ENCODE results near the gene RAB21.

The RAB21 gene

DNA sequence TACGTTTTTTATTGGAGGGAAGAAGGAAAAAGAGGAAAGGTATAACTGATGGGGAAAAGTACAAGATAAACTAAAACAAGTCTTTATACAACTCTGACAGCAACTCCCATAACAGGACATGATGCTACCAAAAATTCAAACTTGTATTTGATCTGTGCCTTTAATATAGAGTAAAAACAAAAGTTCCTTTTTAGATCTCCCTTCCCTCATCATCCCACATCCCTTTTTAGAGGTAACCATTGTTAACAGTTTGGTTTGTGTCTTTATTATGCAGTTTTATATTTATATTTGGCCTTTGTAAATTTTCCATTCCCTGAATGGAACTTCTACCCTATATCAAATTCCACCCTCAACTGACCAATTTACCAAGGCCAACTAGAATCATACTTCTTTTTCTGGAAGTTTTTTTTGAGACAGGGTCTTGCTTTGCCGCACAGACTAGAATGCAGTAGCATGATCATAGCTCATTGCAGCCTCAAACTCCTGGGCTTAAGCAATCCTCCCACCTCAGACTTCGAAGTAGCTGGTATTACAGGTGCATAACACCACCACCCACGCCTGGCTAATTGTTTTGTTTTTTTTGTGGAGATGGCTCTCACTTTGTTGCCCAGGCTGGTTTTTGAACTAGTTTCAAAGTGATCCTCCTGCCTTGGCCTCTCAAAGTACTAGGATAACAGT lies 36.9 kb downstream of the RAB21 start:
- no peak for DNase-seq (ENCODE audit: low spot score)
- TF ChIP-seq, protein P1, sequence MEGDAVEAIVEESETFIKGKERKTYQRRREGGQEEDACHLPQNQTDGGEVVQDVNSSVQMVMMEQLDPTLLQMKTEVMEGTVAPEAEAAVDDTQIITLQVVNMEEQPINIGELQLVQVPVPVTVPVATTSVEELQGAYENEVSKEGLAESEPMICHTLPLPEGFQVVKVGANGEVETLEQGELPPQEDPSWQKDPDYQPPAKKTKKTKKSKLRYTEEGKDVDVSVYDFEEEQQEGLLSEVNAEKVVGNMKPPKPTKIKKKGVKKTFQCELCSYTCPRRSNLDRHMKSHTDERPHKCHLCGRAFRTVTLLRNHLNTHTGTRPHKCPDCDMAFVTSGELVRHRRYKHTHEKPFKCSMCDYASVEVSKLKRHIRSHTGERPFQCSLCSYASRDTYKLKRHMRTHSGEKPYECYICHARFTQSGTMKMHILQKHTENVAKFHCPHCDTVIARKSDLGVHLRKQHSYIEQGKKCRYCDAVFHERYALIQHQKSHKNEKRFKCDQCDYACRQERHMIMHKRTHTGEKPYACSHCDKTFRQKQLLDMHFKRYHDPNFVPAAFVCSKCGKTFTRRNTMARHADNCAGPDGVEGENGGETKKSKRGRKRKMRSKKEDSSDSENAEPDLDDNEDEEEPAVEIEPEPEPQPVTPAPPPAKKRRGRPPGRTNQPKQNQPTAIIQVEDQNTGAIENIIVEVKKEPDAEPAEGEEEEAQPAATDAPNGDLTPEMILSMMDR (IDR thresholded peaks at IDR 0.05; ENCODE audit: extremely low read depth, insufficient read depth, missing control alignments): no peak
- in situ Hi-C loops (cut with MboI; ENCODE audit: low pct_unique_long_range_greater_than_20kb, low sequenced_read_pairs, unreplicated experiment): no loop called here

DNA sequence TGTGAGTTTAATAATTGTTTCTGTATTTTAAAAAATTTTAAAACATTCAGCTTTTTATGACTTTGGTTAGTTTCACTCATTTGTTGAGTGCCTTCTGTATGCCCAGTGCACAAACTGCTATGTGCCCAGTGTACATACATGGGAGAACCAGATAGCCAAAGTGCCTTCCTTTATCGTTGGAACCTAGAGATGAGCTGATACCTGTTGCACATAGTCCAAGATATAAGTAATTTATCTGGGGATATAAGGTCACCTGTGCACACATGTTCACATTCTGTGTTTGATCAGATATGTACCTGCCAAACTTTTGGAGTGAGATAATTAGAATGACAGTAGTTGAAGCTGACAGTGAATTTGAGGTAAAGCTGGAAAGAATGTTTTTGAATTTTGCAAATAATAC lies 37.9 kb downstream of the RAB21 start:
- DNase-seq (ENCODE audit: low spot score): no peak
- in situ Hi-C loops (cut with MboI; ENCODE audit: low pct_unique_long_range_greater_than_20kb, low sequenced_read_pairs, unreplicated experiment): no loop called here
- TF ChIP-seq, protein P1 (IDR thresholded peaks at IDR 0.05; ENCODE audit: extremely low read depth, insufficient read depth, missing control alignments): no peak

GRCh38 chr12:71795901-71796300 lies 41.2 kb downstream of the RAB21 start:
- DNase-seq (ENCODE audit: low spot score): no peak
- TF ChIP-seq, protein P1 (IDR thresholded peaks at IDR 0.05; ENCODE audit: extremely low read depth, insufficient read depth, missing control alignments): no peak
- in situ Hi-C loops (cut with MboI; ENCODE audit: low pct_unique_long_range_greater_than_20kb, low sequenced_read_pairs, unreplicated experiment): no loop called here

DNA sequence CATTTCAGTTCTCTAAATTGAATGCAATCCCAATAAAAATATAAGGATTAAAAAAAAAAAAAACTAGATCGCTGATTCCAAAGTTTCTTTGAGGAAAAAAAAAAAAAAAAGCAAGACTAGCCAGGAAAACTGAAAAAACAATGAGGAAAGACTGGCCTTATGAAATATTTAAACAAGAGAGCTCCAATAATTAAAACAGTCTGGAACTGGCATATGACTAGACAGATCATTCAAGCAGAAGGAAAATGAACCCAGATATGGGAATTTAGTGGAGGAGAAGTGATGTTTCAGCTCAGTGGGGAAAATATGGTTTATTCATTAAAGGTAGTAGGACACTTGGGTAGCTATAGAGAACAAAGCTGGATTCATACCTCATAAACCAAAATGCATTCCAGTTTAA lies 42.9 kb downstream of the RAB21 start:
- TF ChIP-seq, protein P1 (IDR thresholded peaks at IDR 0.05; ENCODE audit: extremely low read depth, insufficient read depth, missing control alignments): no peak
- in situ Hi-C loops (cut with MboI; ENCODE audit: low pct_unique_long_range_greater_than_20kb, low sequenced_read_pairs, unreplicated experiment): no loop called here
- no peak for DNase-seq (ENCODE audit: low spot score)

DNA sequence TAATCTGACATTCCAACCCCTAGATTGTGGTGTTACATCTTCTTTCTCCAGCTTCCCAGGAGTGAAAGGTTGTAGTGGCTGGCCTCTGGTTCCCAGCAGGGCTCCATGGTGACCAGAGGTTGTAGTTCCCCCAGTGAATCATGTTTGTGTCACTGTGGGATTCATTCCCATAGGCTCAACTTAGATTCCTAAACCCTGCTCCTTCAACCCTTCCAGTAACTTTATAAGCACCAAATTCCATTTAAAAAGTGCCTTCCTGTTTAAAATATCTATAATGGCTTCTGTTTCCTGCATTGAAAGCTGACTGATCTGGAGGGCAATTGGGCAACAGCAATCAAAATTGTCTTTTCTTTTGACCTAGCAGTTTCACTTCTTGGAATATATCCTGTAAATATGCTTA lies 44.4 kb downstream of the RAB21 start:
- in situ Hi-C loops (cut with MboI; ENCODE audit: low pct_unique_long_range_greater_than_20kb, low sequenced_read_pairs, unreplicated experiment): no loop called here
- TF ChIP-seq, protein P1 (IDR thresholded peaks at IDR 0.05; ENCODE audit: extremely low read depth, insufficient read depth, missing control alignments): no peak
- no peak for DNase-seq (ENCODE audit: low spot score)

GRCh38 chr12:71800177-71800576 lies 45.5 kb downstream of the RAB21 start:
- no peak for DNase-seq (ENCODE audit: low spot score)
- TF ChIP-seq, protein P1 (IDR thresholded peaks at IDR 0.05; ENCODE audit: extremely low read depth, insufficient read depth, missing control alignments): no peak
- in situ Hi-C loops (cut with MboI; ENCODE audit: low pct_unique_long_range_greater_than_20kb, low sequenced_read_pairs, unreplicated experiment): no loop called here
